Measurements from ENCODE around the gene EIF3L.

EIF3L gene

GRCh38 chr22:37860796-37861421, 11.7 kb downstream of the EIF3L start:
- H3K27ac ChIP-seq (ENCODE audit: low read depth, low read length), result no peak overlapping the region
- peaks cover 4% of the 10 kb centered on the region for H3K36me3 ChIP-seq (ENCODE audit: insufficient read depth, low read length)
- H2AFZ ChIP-seq (ENCODE audit: low read length, unreplicated experiment), result no peak overlapping the region
- peaks cover 8% of the 10 kb centered on the region for H3K4me1 ChIP-seq (ENCODE audit: control insufficient read depth, insufficient read depth, low read length, unreplicated experiment)
- no peaks in the 10 kb centered on the region for H3K27me3 ChIP-seq (ENCODE audit: insufficient read depth, low read length)
- H3K79me2 ChIP-seq (ENCODE audit: control insufficient read depth, insufficient read depth, low read length, unreplicated experiment), result peaks cover 3% of the 10 kb centered on the region
- no peak overlapping the region for H3K4me3 ChIP-seq (ENCODE audit: low read depth, low read length)

DNA sequence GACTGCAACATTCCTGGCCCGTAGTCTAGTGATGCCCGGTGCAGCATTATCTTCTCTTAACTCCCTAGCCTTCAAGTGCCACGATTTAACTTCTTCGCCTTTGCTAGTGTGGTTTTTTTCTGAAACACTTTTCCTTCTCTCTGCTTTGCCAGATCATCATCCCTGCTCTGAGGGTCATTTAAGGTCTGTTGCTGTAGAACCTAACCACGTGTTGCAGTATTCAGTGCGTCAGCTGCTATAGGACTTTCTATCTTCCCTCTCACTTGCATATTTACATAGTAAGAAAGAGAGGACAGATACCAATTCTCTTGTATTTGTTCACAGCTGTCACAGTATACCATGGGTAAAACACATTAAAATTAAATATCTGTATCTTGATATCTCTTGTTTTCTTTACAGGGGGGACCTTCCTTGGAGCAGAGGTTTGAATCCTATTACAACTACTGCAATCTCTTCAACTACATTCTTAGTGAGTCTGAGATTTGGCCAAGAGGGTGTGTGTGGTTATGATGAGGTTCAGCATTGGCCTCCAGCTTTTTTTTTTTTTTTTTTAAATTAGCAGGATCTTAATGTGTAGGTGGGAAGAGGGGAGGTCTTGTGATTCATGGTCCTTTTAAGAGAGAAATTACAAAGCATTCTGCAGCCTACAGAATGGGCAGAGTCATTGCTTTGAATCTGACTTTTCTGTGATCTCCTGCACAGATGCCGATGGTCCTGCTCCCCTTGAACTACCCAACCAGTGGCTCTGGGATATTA, 13.5 kb downstream of the EIF3L start:
- no peak overlapping the region for H3K4me3 ChIP-seq (ENCODE audit: low read depth, low read length)
- no peaks in the 10 kb centered on the region for H3K27me3 ChIP-seq (ENCODE audit: insufficient read depth, low read length)
- H3K27ac ChIP-seq (ENCODE audit: low read depth, low read length), result no peak overlapping the region
- H2AFZ ChIP-seq (ENCODE audit: low read length, unreplicated experiment), result no peak overlapping the region
- H3K79me2 ChIP-seq (ENCODE audit: control insufficient read depth, insufficient read depth, low read length, unreplicated experiment), result peaks cover 6% of the 10 kb centered on the region
- H3K36me3 ChIP-seq (ENCODE audit: insufficient read depth, low read length), result peaks cover 7% of the 10 kb centered on the region
- H3K4me1 ChIP-seq (ENCODE audit: control insufficient read depth, insufficient read depth, low read length, unreplicated experiment), result peaks cover 8% of the 10 kb centered on the region

DNA sequence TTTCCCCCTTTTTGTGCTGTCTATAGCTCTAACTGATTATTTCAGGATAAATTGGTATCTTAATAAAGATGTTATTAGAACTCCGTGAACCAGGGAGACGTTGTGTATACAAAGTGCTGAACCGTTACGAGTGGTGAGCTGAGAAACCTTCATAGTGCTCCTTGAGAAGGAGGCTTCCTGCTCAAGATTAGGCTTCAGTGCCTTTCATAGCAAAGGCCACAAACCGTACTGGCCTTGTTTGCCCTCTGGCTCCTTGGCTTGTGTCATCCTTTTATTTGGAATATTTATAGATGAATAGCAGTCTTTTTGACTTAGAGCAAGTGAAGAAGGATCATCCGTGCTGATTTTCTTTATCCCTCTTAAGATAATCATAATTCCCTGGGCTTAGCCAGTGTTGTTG, 16.3 kb downstream of the EIF3L start:
- Histone ChIP-seq H3K79me2 (ENCODE audit: control insufficient read depth, insufficient read depth, low read length, unreplicated experiment) (peaks cover 3% of the 10 kb centered on the region), H3K4me1 (ENCODE audit: control insufficient read depth, insufficient read depth, low read length, unreplicated experiment) (peaks cover 8% of the 10 kb centered on the region), H3K27ac (ENCODE audit: low read depth, low read length) (no peak overlapping the region), H3K4me3 (ENCODE audit: low read depth, low read length) (no peak overlapping the region), H3K27me3 (ENCODE audit: insufficient read depth, low read length) (no peaks in the 10 kb centered on the region), H2AFZ (ENCODE audit: low read length, unreplicated experiment) (no peak overlapping the region), H3K36me3 (ENCODE audit: insufficient read depth, low read length) (peaks cover 7% of the 10 kb centered on the region)

GRCh38 chr22:37870273-37870672, 21.1 kb downstream of the EIF3L start:
- no peaks in the 10 kb centered on the region for H3K4me1 ChIP-seq (ENCODE audit: control insufficient read depth, insufficient read depth, low read length, unreplicated experiment)
- H3K27me3 ChIP-seq (ENCODE audit: insufficient read depth, low read length), result no peaks in the 10 kb centered on the region
- H2AFZ ChIP-seq (ENCODE audit: low read length, unreplicated experiment), result no peak overlapping the region
- no peak overlapping the region for H3K4me3 ChIP-seq (ENCODE audit: low read depth, low read length)
- peaks cover 6% of the 10 kb centered on the region; the same call in 1 of the 2 replicates for H3K36me3 ChIP-seq (ENCODE audit: insufficient read depth, low read length)
- peaks cover 3% of the 10 kb centered on the region for H3K79me2 ChIP-seq (ENCODE audit: control insufficient read depth, insufficient read depth, low read length, unreplicated experiment)
- no peak overlapping the region for H3K27ac ChIP-seq (ENCODE audit: low read depth, low read length)

GRCh38 chr22:37880668-37881440, 31.6 kb downstream of the EIF3L start:
- Histone ChIP-seq H3K27me3 (ENCODE audit: insufficient read depth, low read length) (no peaks in the 10 kb centered on the region), H3K27ac (ENCODE audit: low read depth, low read length) (peak overlapping the region; percentile 44), H3K4me1 (ENCODE audit: control insufficient read depth, insufficient read depth, low read length, unreplicated experiment) (peaks cover 17% of the 10 kb centered on the region), H3K79me2 (ENCODE audit: control insufficient read depth, insufficient read depth, low read length, unreplicated experiment) (peaks cover 11% of the 10 kb centered on the region), H3K4me3 (ENCODE audit: low read depth, low read length) (no peak overlapping the region), H3K36me3 (ENCODE audit: insufficient read depth, low read length) (peaks cover 7% of the 10 kb centered on the region; the same call in 1 of the 2 replicates), H2AFZ (ENCODE audit: low read length, unreplicated experiment) (no peak overlapping the region)

DNA sequence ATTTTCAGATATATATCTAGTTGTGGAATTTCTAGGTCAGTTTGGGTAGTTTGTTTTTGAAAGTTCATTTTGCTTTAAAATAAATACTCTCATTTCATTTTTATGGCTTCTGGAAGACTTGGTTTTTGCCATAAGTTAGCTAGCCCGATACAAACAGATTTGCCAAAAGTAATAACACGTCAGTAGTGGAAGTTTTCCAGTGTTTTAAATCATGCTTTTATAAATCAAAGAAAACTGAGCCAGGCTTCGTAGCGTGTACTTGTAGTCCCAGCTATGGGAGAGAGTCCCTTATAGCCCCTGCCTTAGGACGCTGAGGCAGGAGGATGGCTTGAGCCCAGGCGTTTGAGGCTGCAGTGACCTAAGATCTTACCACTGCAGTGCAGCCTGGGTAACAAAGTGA, 35.2 kb downstream of the EIF3L start:
- Histone ChIP-seq H2AFZ (ENCODE audit: low read length, unreplicated experiment) (no peak overlapping the region), H3K27ac (ENCODE audit: low read depth, low read length) (no peak overlapping the region), H3K36me3 (ENCODE audit: insufficient read depth, low read length) (no peaks in the 10 kb centered on the region), H3K4me1 (ENCODE audit: control insufficient read depth, insufficient read depth, low read length, unreplicated experiment) (peaks cover 21% of the 10 kb centered on the region), H3K4me3 (ENCODE audit: low read depth, low read length) (no peak overlapping the region), H3K27me3 (ENCODE audit: insufficient read depth, low read length) (no peaks in the 10 kb centered on the region), H3K79me2 (ENCODE audit: control insufficient read depth, insufficient read depth, low read length, unreplicated experiment) (peaks cover 11% of the 10 kb centered on the region)

DNA sequence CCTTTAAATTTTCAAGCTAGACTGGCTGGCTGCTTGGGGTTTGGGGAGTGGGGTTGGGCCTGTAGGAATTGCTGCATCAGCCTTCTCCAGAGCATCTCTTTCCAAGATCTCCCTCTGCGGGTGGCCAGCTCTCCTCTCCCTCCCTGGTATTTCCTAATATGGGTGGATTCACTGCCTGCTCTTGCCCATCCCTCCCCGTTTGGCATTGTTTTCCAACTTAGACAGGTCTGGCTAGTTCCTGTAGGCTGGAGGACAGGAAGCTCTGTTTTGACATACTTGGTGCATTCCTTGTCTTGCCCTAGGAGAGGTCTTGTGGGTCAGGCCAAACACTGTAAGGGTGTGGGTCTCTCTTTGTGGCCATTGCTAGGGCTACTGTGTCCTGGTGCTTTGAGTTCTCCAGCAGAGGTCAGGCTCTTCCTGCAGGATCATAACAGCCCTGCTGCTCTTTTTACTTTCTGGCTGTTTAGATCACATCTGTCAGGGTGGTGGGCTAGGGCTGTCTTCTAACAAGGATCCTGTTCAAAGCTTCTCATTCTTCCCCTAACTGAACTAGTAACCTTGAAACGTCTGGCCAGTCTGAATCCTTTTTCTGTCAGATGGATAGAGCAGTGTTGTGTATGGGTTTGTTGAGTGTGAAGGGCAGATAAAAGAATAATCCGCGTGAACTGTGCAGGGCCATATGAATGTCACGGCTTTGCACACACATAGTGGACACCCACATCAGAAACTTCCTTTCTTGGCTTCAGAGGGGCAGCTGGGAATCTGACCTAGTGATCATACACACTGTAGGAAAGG, 38.6 kb downstream of the EIF3L start:
- Histone ChIP-seq H3K36me3 (ENCODE audit: insufficient read depth, low read length) (no peaks in the 10 kb centered on the region), H2AFZ (ENCODE audit: low read length, unreplicated experiment) (no peak overlapping the region), H3K79me2 (ENCODE audit: control insufficient read depth, insufficient read depth, low read length, unreplicated experiment) (peaks cover 3% of the 10 kb centered on the region), H3K4me1 (ENCODE audit: control insufficient read depth, insufficient read depth, low read length, unreplicated experiment) (peaks cover 12% of the 10 kb centered on the region), H3K27ac (ENCODE audit: low read depth, low read length) (peak overlapping the region; percentile 50), H3K27me3 (ENCODE audit: insufficient read depth, low read length) (no peaks in the 10 kb centered on the region), H3K4me3 (ENCODE audit: low read depth, low read length) (no peak overlapping the region)

DNA sequence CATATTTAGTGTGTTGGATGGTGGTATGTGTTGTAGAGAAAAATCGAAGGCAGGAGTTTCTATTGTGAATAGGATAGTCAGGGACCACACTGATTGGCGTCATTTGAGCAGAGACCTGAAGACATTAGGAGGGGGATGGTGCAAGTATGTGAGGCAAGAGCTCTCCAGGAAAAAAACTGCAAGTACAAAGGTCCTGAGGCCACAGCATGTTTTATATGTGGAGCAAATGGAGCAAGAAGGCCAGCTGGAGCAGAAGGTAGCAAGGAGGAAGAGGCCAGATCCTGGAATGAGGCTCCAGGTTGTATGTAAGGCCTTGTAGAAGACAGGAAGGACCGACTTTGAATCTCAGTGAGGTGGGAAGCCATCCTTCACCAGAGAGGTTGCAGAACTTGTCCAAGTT, 42.7 kb downstream of the EIF3L start:
- H3K4me3 ChIP-seq (ENCODE audit: low read depth, low read length), result no peak overlapping the region
- H3K36me3 ChIP-seq (ENCODE audit: insufficient read depth, low read length), result no peaks in the 10 kb centered on the region
- no peak overlapping the region for H3K27ac ChIP-seq (ENCODE audit: low read depth, low read length)
- H3K27me3 ChIP-seq (ENCODE audit: insufficient read depth, low read length), result no peaks in the 10 kb centered on the region
- no peaks in the 10 kb centered on the region for H3K79me2 ChIP-seq (ENCODE audit: control insufficient read depth, insufficient read depth, low read length, unreplicated experiment)
- no peak overlapping the region for H2AFZ ChIP-seq (ENCODE audit: low read length, unreplicated experiment)
- H3K4me1 ChIP-seq (ENCODE audit: control insufficient read depth, insufficient read depth, low read length, unreplicated experiment), result peaks cover 5% of the 10 kb centered on the region

- Histone ChIP-seq H3K4me3 (ENCODE audit: low read depth, low read length) (no peak overlapping the region), H3K79me2 (ENCODE audit: control insufficient read depth, insufficient read depth, low read length, unreplicated experiment) (no peaks in the 10 kb centered on the region), H3K36me3 (ENCODE audit: insufficient read depth, low read length) (no peaks in the 10 kb centered on the region), H3K4me1 (ENCODE audit: control insufficient read depth, insufficient read depth, low read length, unreplicated experiment) (peaks cover 5% of the 10 kb centered on the region), H2AFZ (ENCODE audit: low read length, unreplicated experiment) (no peak overlapping the region), H3K27me3 (ENCODE audit: insufficient read depth, low read length) (no peaks in the 10 kb centered on the region), H3K27ac (ENCODE audit: low read depth, low read length) (no peak overlapping the region)
Measured at GRCh38 chr22:37892566-37893335, 43.5 kb downstream of the EIF3L start.

- H3K79me2 ChIP-seq (ENCODE audit: control insufficient read depth, insufficient read depth, low read length, unreplicated experiment), result no peaks in the 10 kb centered on the region
- no peaks in the 10 kb centered on the region for H3K36me3 ChIP-seq (ENCODE audit: insufficient read depth, low read length)
- H3K27ac ChIP-seq (ENCODE audit: low read depth, low read length), result no peak overlapping the region
- no peak overlapping the region for H3K4me3 ChIP-seq (ENCODE audit: low read depth, low read length)
- peaks cover 2% of the 10 kb centered on the region for H3K4me1 ChIP-seq (ENCODE audit: control insufficient read depth, insufficient read depth, low read length, unreplicated experiment)
- no peaks in the 10 kb centered on the region for H3K27me3 ChIP-seq (ENCODE audit: insufficient read depth, low read length)
- H2AFZ ChIP-seq (ENCODE audit: low read length, unreplicated experiment), result no peak overlapping the region
Measured at GRCh38 chr22:37893583-37893983, 44.4 kb downstream of the EIF3L start.
